IPS-18c (cell line): ENCODE data around the gene RFPL2.
"Not testable (repeated sequence)": the region's sequence is repeated elsewhere in the genome, so short reads cannot be mapped to it uniquely, and the experiment has no call there.

Experiments used
- H3K4me3 ChIP-seq: 2 replicates; pipeline ENCODE4 v1.7.0; 2013; ENCODE audit warnings: low read depth, mild to moderate bottlenecking, low read length, moderate library complexity; ENCODE audit not compliant: insufficient read depth
- H3K9me3 ChIP-seq: one replicate; pipeline ENCODE4 v1.6.1; 2013; ENCODE audit warnings: mild to moderate bottlenecking, low read length, moderate library complexity; ENCODE audit not compliant: control insufficient read depth, insufficient read depth

RFPL2 gene

DNA sequence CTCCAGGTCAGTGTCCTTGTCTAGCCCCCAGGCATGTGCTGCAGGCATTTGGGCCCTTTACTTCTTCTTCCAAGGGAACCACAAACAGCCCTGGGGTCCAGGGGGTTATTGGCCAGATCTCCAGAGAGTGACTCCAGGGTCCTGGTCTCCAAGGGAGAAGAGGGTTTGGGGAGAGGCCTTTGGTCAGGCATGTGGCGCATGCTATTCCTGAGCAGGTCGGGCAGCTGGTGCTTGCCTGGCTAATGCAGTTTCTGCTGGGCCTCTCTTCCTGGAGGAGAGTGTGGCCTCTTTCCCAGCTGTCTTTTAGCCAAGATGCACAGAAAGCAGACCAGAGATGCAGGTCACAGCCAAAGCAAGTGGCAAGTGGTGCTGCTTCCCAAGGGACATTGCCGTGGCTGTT, 3.8 kb upstream of the RFPL2 start:
- Histone ChIP-seq H3K9me3 (peaks cover 3% of the 10 kb centered on the region), H3K4me3 (no peak overlapping the region)

DNA sequence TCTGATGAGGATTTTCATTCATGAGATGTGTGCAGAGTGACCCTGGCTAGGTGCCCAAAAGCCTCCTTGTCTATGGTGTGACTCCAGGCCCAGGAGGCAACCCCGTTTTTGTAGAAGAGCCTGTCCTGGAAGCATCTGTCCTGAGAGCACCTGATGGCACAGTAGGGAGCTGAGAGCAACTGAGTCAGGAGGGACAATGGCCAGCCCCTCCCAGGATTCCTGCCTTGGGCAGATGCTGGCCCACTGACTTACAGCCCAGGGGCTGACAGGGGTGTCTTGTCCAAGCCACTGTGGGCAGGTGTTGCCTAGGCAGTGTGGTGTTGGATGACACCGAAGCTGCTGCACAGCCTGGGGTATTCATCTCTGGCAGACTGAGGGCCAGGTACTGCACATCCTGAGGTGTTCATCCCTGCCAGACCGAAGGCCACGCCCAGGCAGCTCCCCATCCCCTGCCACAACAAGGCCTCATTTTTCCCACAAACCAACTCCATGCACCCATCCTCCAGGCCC, 3.2 kb upstream of the RFPL2 start:
- Histone ChIP-seq H3K4me3 (no peak overlapping the region), H3K9me3 (peaks cover 3% of the 10 kb centered on the region)

DNA sequence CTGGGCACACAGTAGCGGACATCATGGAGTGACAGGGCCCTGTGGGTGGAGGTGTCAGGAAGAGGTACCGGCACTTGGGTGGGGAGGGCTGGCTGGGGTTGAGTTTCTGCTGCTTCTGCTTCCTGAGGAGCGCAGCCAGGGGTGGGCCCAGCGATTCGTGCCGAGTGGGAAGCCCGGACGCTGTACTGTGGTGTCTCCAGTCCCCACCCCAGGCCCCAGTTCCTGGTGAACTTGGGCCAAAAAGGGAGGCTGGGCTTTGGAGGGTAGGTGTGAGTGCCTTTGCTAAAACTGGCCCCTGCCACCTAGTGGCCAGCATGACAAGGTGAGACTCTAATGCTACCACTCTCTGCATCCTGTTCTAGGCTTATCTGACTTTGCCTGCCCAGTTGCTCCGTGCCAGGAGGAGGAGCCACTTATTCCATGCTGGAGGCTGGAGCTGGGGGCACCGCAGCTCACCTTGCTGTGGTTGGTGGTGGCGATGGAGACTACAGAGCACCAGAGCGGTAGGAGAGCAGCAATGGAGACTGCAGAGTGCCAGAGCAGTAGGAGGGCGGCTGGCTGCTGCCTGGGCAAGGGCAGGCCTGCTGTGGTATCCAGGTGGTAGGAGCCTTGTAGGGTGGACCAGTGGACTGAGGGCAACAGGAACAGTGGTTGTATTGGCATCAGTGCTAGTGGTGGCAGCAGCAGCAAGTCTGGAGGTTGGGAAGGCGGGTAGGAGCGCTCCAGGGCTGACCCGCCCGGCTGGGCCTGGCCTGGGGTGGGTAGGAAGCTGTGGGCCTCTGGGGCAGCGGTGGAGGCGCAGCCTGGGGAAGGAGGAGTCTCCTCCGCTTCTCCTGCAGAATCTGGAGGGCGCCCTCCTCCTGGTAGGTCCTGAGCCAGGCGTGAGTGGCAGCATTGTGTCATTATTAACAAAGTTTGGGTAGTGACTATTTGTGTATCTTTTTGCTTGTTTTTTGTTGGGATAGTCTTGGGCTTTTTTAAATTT, 2.2 kb upstream of the RFPL2 start:
- Histone ChIP-seq H3K4me3 (no peak overlapping the region), H3K9me3 (peaks cover 3% of the 10 kb centered on the region)

DNA sequence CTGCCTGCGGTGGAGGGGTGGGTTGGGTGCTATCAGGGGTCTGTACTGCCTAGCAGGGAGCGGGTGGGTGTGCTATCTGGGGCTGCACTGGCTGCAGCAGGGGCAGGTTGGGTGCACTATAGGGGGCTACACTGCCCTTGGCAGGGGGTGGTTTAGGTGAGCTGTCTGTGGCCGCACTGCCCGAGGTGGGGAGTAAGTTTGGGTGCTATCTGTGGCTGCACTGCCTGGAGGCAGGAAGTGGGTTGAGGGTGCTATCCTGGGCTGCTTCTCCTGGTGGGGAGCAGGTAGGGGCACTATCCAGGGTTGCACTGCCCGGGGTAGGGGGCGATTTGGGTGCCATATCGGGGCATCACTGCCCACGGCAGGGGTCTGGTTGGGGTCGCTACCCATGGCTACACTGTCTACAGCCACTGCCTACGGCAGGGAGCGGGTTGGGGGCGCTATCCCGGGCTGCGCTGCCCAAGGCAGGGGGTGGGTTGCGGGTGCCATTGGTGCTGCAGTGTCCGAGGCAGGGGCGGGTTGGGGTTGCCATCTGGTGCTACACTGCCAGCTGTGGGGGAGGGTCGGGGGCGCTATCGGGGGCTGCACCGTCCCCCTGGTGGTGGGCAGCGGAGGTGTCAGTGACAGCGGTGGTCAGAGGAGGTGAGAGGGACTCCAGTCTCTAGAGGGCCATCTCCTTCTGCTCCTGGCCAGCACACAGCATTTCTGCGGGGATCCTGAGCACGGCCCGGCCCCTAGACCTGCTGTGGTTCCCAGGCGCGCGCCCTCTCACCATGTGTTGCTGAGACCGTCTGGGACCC, 1.3 kb upstream of the RFPL2 start:
- Histone ChIP-seq H3K9me3 (peaks cover 3% of the 10 kb centered on the region), H3K4me3 (no peak overlapping the region)

GRCh38 chr22:32204040-32204855, 625 bp downstream of the RFPL2 start:
- peaks cover 3% of the 10 kb centered on the region for H3K9me3 ChIP-seq
- peak overlapping the region; percentile 36 for H3K4me3 ChIP-seq

GRCh38 chr22:32203181-32204039, 1.5 kb downstream of the RFPL2 start:
- Histone ChIP-seq H3K9me3 (peaks cover 3% of the 10 kb centered on the region), H3K4me3 (peak overlapping the region; percentile 36)

DNA sequence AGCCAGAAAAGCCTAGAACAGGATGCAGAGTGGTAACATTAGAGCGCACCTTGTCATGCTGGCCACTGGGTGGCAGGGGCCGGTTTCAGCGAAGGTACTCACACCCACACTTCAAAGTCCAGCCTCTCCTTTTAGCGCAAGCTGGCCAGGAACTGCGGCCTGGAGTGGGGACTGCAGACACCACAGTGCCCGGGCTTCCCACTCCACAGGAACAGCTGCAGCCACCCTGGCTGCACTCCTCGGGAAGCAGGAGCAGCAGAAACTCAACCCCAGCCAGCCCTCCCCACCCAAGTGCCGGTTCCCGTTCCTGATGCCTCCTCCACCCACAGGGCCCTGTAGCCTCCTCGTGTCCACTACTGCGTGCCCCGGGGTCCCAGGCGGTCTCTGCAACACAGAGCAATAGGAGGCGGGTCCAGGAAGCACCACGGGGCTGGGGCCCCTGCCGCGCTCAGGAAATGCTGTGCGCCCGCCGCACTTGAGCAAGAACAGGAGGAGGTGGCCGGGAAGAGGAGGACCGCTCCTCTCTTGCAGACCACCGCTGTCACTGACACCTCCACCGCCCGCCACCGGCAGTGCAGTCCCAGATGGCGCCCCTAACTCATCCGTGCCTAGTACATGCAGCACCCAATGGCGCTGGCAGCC, 2.2 kb downstream of the RFPL2 start:
- Histone ChIP-seq H3K4me3 (peak overlapping the region; percentile 36), H3K9me3 (peaks cover 3% of the 10 kb centered on the region)

DNA sequence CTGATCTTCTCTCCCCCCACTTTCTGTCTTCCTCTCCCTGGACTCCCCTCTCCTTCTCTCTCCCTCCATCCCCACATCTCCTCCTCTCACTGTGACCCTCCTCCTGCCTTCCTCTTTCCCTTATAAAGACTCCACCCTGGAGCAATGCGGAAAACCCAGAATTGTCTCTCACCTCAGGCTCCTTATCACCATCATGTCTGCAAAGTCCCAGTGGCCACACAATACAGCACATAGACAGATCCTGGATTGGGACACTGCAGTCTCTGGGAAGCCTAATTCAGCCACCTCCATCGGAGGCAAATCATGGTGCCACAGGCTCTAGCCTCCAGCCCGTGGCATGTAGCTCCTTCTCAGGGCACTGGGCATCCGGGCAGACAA, 2.7 kb downstream of the RFPL2 start:
- peaks cover 3% of the 10 kb centered on the region for H3K9me3 ChIP-seq
- peak overlapping the region; percentile 36; the same call in 1 of the 2 replicates for H3K4me3 ChIP-seq

- Histone ChIP-seq H3K4me3 (no peak overlapping the region), H3K9me3 (peaks cover 3% of the 10 kb centered on the region)
Observed at GRCh38 chr22:32200752-32201151, 4.1 kb downstream of the RFPL2 start.

GRCh38 chr22:32199961-32200360, 4.9 kb downstream of the RFPL2 start:
- Histone ChIP-seq H3K9me3 (peaks cover 3% of the 10 kb centered on the region), H3K4me3 (no peak overlapping the region)

DNA sequence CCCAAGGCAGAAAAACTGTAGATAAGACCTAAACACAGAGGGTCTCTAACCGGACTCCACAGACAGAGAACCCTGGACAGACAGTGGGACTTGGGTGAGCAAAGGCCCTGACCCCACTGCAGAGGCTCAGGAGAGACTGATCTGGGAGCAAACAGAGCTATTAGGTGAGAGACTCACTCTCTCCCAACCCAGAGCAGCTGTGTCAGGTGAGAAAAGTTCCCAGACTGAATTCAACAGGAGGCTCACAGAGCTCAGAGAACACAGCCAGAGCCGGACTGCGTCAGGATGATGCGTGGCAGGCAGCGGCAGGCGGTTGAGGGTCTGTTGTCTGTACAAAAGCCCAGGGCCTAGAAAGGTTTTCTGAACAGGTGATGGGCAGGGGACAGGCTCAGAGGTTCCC, 5.5 kb downstream of the RFPL2 start:
- no peak overlapping the region for H3K4me3 ChIP-seq
- peaks cover 3% of the 10 kb centered on the region for H3K9me3 ChIP-seq

GRCh38 chr22:32197553-32198226, 7.2 kb downstream of the RFPL2 start:
- H3K4me3 ChIP-seq, H3K9me3 ChIP-seq: not testable (repeated sequence)

DNA sequence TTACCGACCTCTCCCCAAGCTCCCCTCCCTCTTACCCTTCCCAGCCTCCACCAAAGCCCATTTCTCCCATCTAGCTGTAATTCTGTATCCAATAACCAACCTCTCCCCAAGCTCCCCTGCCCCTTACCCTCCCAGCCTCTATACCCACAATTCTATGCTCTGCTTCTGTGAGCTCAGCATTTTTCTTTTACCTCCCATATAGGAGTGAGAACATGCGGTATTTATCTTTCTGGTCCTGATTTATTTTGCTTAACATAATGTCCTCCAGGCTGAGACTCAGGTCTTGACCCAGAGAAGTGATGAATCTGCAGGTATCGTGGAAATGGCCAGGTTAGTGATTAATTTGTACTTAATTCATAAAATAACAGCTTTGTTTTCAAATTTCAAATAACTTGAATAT, 9.0 kb downstream of the RFPL2 start:
- not testable (repeated sequence) for H3K4me3 ChIP-seq, H3K9me3 ChIP-seq

- not testable (repeated sequence) for H3K9me3 ChIP-seq
Observed at GRCh38 chr22:32193346-32193745, 11.5 kb downstream of the RFPL2 start.

GRCh38 chr22:32191021-32191420, 13.9 kb downstream of the RFPL2 start:
- H3K9me3 ChIP-seq, H3K4me3 ChIP-seq: not testable (repeated sequence)

More at GRCh38 chr22:32193346-32193745, 11.5 kb downstream of the RFPL2 start:
- H3K4me3 ChIP-seq, result not testable (repeated sequence)
